ENCODE measurements around the gene EXOC3L2.

GRCh38 chr19:45173816-45174215, 71.4 kb downstream of the EXOC3L2 start:
- no peak for TF ChIP-seq POLR2A (IDR thresholded peaks at IDR 0.05; ENCODE audit: low read length)
- no peak for TF ChIP-seq GATA1 (IDR thresholded peaks at IDR 0.05; ENCODE audit: low read depth, low read length)
